MCF 10A (cell line): ENCODE measurements around the gene HOXB6. TPM values are rescaled to one million over a fixed set of nuclear protein-coding genes. Genes with fewer than 3 reads are reported as not detected.

Source experiments
- BruUV-seq: library from RNA; stranded (reverse); fragments of 400-500 nt; replicated peaks from 2 replicates; lab custom pipeline; 2021; lab: Mats Ljungman, UMichigan
- CTCF ChIA-PET: fragments of 300-600 bp; sonication (Branson Sonifier 250); formaldehyde crosslinking; extraction: SDS; loops from one replicate; lab custom pipeline; 2021; ENCODE audit warnings: antibody characterized with exemption, inconsistent platforms; lab: Yijun Ruan, JAX
- POLR2A ChIA-PET: fragments of 300-600, 350-650 bp; sonication (Branson Sonifier 250); formaldehyde crosslinking; extraction: SDS; loops from one replicate; lab custom pipeline; 2020; ENCODE audit warnings: antibody characterized with exemption, inconsistent platforms; lab: Yijun Ruan, JAX
- DNase-seq: peaks from one replicate; pipeline ENCODE4 v3.0.0-alpha.2; 2018; ENCODE audit not compliant: unreplicated experiment
- H3K27ac Mint-ChIP-seq: one replicate; pipeline ENCODE4 v1.8.0; 2022; ENCODE audit warnings: mild to moderate bottlenecking, low read depth, mixed read lengths; ENCODE audit not compliant: unreplicated experiment
- H3K27me3 Mint-ChIP-seq: one replicate; pipeline ENCODE4 v1.8.0; 2022; ENCODE audit warnings: mixed read lengths; ENCODE audit not compliant: insufficient read depth, unreplicated experiment
- H3K36me3 Mint-ChIP-seq: one replicate; pipeline ENCODE4 v1.8.0; 2022; ENCODE audit warnings: mild to moderate bottlenecking, moderate library complexity, mixed read lengths; ENCODE audit not compliant: insufficient read depth, unreplicated experiment
- H3K4me1 Mint-ChIP-seq: one replicate; pipeline ENCODE4 v1.8.0; 2022; ENCODE audit warnings: mixed read lengths; ENCODE audit not compliant: insufficient read depth, unreplicated experiment
- H3K4me3 Mint-ChIP-seq: one replicate; pipeline ENCODE4 v1.8.0; 2022; ENCODE audit warnings: mild to moderate bottlenecking, moderate library complexity, mixed read lengths; ENCODE audit not compliant: unreplicated experiment
- H3K9me3 Mint-ChIP-seq: one replicate; pipeline ENCODE4 v1.8.0; 2022; ENCODE audit warnings: mixed read lengths; ENCODE audit not compliant: unreplicated experiment
- intact Hi-C: fragments of 100-400 bp; cut with micrococcal nuclease; formaldehyde crosslinking; loops from 2 replicates; pipeline ENCODE4 v1.14.1; 2022
- total RNA-seq: library from RNA; stranded (reverse); gene quantifications from 2 replicates; pipeline ENCODE4 v1.2.3, GENCODE V29; 2022
- TF ChIP-seq, protein P1 (sequence below): fragments of 200-600 bp; IDR thresholded peaks from one replicate; pipeline ENCODE4 v1.8.0; 2022; ENCODE audit warnings: antibody characterized with exemption, mild to moderate bottlenecking; ENCODE audit not compliant: unreplicated experiment

HOXB6 gene
- total RNA-seq, 1 experiment from 2014 or later: not detected

DNA sequence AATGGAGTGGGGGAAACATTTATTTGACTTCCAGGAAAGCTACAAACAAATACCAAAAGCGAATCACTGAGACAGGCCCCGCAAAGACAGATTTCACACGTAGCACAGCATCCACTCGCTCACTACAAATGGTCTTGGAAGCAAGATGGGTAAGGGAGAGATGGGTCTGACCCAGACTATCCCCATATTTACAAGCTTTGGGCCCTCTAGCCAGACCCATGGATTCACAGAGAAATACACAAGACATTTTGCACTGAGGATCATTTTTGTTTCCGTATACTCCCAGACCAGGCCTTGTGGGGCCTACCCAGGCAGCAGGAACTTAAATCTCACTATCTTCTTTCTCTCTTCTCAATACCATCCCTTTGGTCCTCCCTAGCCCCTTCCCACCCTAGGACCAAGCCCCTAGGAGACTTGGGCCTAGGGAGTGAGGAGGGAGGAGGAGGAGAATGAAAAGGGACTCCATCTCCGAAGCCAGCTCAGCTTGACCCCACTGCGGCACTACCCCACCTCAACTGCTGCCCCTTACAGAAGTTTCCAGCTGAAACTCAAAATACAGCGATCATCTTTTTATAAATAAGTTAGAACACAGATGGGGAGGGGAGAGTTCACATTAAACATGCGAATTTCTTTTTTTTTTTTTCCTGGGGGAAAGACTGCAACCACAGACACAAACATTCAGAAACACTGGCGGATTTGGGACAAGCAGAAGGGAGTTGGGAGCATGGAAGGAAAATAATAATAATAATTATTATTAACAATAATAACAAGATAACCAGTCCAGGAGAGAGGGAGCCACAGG, 13.3 kb downstream of the HOXB6 start:
- Mint-ChIP-seq H3K27ac (no peak overlapping the region), H3K4me3 (no peak overlapping the region), H3K36me3 (no peaks in the 10 kb centered on the region), H3K9me3 (no peaks in the 10 kb centered on the region), H3K4me1 (no peaks in the 10 kb centered on the region), H3K27me3 (peaks cover 17% of the 10 kb centered on the region)
- BruUV-seq: no TSS peak
- TF ChIP-seq, protein P1, sequence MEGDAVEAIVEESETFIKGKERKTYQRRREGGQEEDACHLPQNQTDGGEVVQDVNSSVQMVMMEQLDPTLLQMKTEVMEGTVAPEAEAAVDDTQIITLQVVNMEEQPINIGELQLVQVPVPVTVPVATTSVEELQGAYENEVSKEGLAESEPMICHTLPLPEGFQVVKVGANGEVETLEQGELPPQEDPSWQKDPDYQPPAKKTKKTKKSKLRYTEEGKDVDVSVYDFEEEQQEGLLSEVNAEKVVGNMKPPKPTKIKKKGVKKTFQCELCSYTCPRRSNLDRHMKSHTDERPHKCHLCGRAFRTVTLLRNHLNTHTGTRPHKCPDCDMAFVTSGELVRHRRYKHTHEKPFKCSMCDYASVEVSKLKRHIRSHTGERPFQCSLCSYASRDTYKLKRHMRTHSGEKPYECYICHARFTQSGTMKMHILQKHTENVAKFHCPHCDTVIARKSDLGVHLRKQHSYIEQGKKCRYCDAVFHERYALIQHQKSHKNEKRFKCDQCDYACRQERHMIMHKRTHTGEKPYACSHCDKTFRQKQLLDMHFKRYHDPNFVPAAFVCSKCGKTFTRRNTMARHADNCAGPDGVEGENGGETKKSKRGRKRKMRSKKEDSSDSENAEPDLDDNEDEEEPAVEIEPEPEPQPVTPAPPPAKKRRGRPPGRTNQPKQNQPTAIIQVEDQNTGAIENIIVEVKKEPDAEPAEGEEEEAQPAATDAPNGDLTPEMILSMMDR: no peak
- no peak for DNase-seq
- intact Hi-C loops: no loop called here
- ChIA-PET POLR2A (interaction anchor here (0.7 kb wide), 1 partner anchor 405 kb away, joined by 3 read pairs; no protein-coding TSS in a partner anchor), CTCF (interaction anchor here (0.5 to 2.0 kb wide), 5 partner anchors 98 to 634 kb away, joined by 3 to 14 read pairs (median 3); no protein-coding TSS in a partner anchor)

DNA sequence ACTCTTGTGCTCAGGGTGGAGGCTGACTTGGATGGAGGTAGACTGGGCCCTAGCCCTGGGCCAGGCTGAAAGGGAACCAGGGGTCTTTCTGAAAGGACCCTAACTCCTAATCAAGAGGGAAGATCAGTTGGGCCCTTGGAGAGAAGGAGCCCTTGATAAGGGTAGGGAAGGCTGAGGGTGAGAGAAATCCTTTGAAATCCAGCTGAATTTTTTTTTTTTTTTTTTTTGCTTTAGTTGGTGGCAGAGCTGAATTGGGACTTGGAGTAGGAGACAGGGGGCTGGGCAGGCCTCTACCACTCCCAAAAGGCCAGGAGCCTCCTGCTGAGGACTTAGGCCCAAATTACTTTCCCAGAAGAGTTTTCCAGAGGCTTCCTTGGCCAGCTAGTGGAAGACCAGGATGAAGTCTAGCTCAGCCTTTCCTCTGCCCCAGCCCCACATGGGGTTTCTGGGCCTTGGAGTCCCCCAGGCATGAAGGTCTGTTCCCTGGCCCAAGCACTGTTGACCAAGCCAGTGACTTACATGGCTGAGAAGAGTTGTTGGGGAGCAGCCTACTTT, 14.1 kb downstream of the HOXB6 start:
- Mint-ChIP-seq H3K9me3 (no peaks in the 10 kb centered on the region), H3K4me3 (no peak overlapping the region), H3K27me3 (peaks cover 25% of the 10 kb centered on the region), H3K27ac (no peak overlapping the region), H3K36me3 (no peaks in the 10 kb centered on the region), H3K4me1 (peaks cover 4% of the 10 kb centered on the region)
- no TSS peak for BruUV-seq
- ChIA-PET CTCF (interaction anchor here (0.6 to 1.6 kb wide), 5 partner anchors 97 to 635 kb away, joined by 3 to 9 read pairs (median 3); no protein-coding TSS in a partner anchor), POLR2A (no interaction called here)
- intact Hi-C loops: no loop called here
- TF ChIP-seq, protein P1: no peak
- no peak for DNase-seq

DNA sequence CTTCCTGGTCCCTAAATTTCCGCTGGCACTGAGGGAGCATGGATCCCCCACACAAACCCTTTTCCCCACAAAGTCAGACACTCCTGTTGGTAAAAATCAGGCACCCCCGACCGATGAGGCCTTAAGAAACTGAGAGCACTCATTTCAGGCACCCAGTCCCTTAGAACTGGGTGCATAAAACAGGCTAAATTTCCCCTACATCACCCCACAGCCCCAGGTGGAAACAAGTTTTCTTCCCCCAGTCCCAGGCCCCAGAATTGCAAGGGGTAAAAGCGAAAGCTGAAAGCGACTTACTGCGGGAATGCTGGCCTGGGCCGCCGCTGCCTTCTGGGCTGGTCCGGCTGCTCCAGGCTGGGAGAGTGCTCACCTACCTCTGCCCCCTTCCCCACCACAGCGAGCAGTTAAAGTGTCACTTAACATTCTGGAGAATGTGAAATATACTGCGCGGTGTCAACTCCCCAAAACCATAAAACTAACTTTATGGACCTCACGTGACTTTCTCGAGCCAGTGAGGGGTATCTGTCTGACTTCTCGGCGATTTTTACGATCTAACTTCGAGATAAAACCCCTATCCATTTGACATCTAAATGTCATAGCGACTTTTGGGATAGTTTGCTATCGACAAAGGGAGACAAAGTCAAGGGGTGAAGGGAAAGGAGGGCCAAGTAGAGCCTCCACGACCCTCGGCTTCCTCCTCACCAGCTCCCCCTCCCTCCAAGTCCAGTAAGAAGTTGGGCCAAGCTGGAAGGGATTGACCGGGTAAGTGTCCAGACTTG, 14.8 kb downstream of the HOXB6 start, which contains the start of gene HOXB3:
HOXB3 (minus strand) TSS at position 411 of the 776 bp plus-strand sequence. CDS start 37,767 bp downstream, outside the sequence.
- no peaks in the 10 kb centered on the region for H3K9me3 Mint-ChIP-seq
- CTCF ChIA-PET: interaction anchor here (0.8 to 1.6 kb wide), 5 partner anchors 98 to 282 kb away, joined by 3 to 9 read pairs (median 5); no protein-coding TSS in a partner anchor
- H3K27ac Mint-ChIP-seq: no peak within 1 kb of the TSS
- POLR2A ChIA-PET: no interaction called here
- H3K4me3 Mint-ChIP-seq: no peak within 1 kb of the TSS
- intact Hi-C loops: no loop called here
- H3K27me3 Mint-ChIP-seq: peaks cover 28% of the 10 kb centered on the region
- TF ChIP-seq, protein P1: no peak
- no TSS peak for BruUV-seq
- no peaks in the 10 kb centered on the region for H3K36me3 Mint-ChIP-seq
- H3K4me1 Mint-ChIP-seq: peaks cover 11% of the 10 kb centered on the region
- DNase-seq: no peak
